ENCODE results near the gene IL23A. TPM values are rescaled to one million over a fixed set of nuclear protein-coding genes. Genes with fewer than 3 reads are reported as not detected.
A peak's percentile ranks its signal among the peaks of the same experiment; 100 is the strongest.
"Not testable (repeated sequence)": the region's sequence is repeated elsewhere in the genome, so short reads cannot be mapped to it uniquely, and the experiment has no call there.

Gene IL23A
- total RNA-seq, 1 donor from 2014 or later, result not detected

GRCh38 chr12:56321027-56321426 is 17.7 kb upstream of the IL23A start:
- DNase-seq (ENCODE audit: low spot score), result no peak
- intact Hi-C loops (cut with DNase I), result loop anchor here (10.0 kb wide), 1 partner anchor 294 kb away; no protein-coding TSS in a partner anchor

GRCh38 chr12:56321610-56322009 is 17.1 kb upstream of the IL23A start:
- intact Hi-C loops (cut with DNase I), result loop anchor here (10.0 kb wide), 1 partner anchor 293 kb away; no protein-coding TSS in a partner anchor

GRCh38 chr12:56324206-56324605 is 14.5 kb upstream of the IL23A start:
- DNase-seq (ENCODE audit: low spot score), result no peak
- intact Hi-C loops (cut with DNase I), result loop anchor here (10.0 kb wide), 1 partner anchor 291 kb away; no protein-coding TSS in a partner anchor

More at GRCh38 chr12:56321610-56322009, 17.1 kb upstream of the IL23A start:
- not testable (repeated sequence) for DNase-seq (ENCODE audit: low spot score)

- DNase-seq (ENCODE audit: low spot score), result no peak
- intact Hi-C loops (cut with DNase I), result loop anchor here (10.0 kb wide), 1 partner anchor 289 kb away; no protein-coding TSS in a partner anchor
These were observed 12.6 kb upstream of the IL23A start for GRCh38 chr12:56326126-56326525.

GRCh38 chr12:56326533-56326932 is 12.2 kb upstream of the IL23A start:
- no peak for DNase-seq (ENCODE audit: low spot score)
- intact Hi-C loops (cut with DNase I), result loop anchor here (10.0 kb wide), 1 partner anchor 288 kb away; no protein-coding TSS in a partner anchor

GRCh38 chr12:56330936-56331490 is 7.7 kb upstream of the IL23A start:
- DNase-seq (ENCODE audit: low spot score), result no peak
- intact Hi-C loops (cut with DNase I), result no loop called here

- intact Hi-C loops (cut with DNase I), result no loop called here
- DNase-seq (ENCODE audit: low spot score), result no peak
These were observed 6.0 kb upstream of the IL23A start for GRCh38 chr12:56332512-56333196.

- DNase-seq (ENCODE audit: low spot score), result no peak
- intact Hi-C loops (cut with DNase I), result no loop called here
These were observed 5.4 kb upstream of the IL23A start for GRCh38 chr12:56333197-56333678.

- intact Hi-C loops (cut with DNase I), result loop anchor here (2.0 kb wide), 1 partner anchor 27 kb away; the partner anchor contains the start of gene STAT2
These were observed 4.8 kb upstream of the IL23A start, which contains the start of gene PAN2 for GRCh38 chr12:56333679-56334489. Gene PAN2, minus strand, starts transcription at chr12:56334000. Its CDS starts 906 bp downstream, at chr12:56333094.

GRCh38 chr12:56334490-56334793 is 4.2 kb upstream of the IL23A start:
- intact Hi-C loops (cut with DNase I), result loop anchor here (2.0 kb wide), 1 partner anchor 26 kb away; the partner anchor contains the start of gene STAT2
- DNase-seq (ENCODE audit: low spot score), result no peak

More at GRCh38 chr12:56333679-56334489, 4.8 kb upstream of the IL23A start, which contains the start of gene PAN2:
- DNase-seq (ENCODE audit: low spot score), result peak; percentile 96

- intact Hi-C loops (cut with DNase I), result loop anchor here (2.0 kb wide), 1 partner anchor 25 kb away; the partner anchor contains the start of gene STAT2
- DNase-seq (ENCODE audit: low spot score), result not testable (repeated sequence)
These were observed 3.2 kb upstream of the IL23A start for GRCh38 chr12:56335527-56335926.

GRCh38 chr12:56336361-56337167 is 2.1 kb upstream of the IL23A start:
- no peak for DNase-seq (ENCODE audit: low spot score)
- intact Hi-C loops (cut with DNase I), result no loop called here

GRCh38 chr12:56337753-56338251 is 882 bp upstream of the IL23A start:
- no peak for DNase-seq (ENCODE audit: low spot score)

GRCh38 chr12:56339158-56339422 is 406 bp downstream of the IL23A start:
- intact Hi-C loops (cut with DNase I), result no loop called here
- no peak for DNase-seq (ENCODE audit: low spot score)

More at GRCh38 chr12:56337753-56338251, 882 bp upstream of the IL23A start:
- intact Hi-C loops (cut with DNase I), result no loop called here

- intact Hi-C loops (cut with DNase I), result no loop called here
- DNase-seq (ENCODE audit: low spot score), result no peak
These were observed 2.9 kb downstream of the IL23A start for GRCh38 chr12:56341616-56342015.

GRCh38 chr12:56342290-56342689 is 3.6 kb downstream of the IL23A start:
- intact Hi-C loops (cut with DNase I); DNase-seq (ENCODE audit: low spot score): not testable (repeated sequence)

GRCh38 chr12:56346675-56347074 is 8.0 kb downstream of the IL23A start:
- DNase-seq (ENCODE audit: low spot score), result no peak
- intact Hi-C loops (cut with DNase I), result no loop called here

- DNase-seq (ENCODE audit: low spot score); intact Hi-C loops (cut with DNase I): not testable (repeated sequence)
These were observed 8.6 kb downstream of the IL23A start for GRCh38 chr12:56347255-56347654.

- intact Hi-C loops (cut with DNase I), result no loop called here
- no peak for DNase-seq (ENCODE audit: low spot score)
These were observed 10.1 kb downstream of the IL23A start for GRCh38 chr12:56348776-56349175.
